K562 (cell line): ENCODE results near the gene SHANK1. TPM values are rescaled to one million over a fixed set of nuclear protein-coding genes. Genes with fewer than 3 reads are reported as not detected.

Experiments used
- CBX8 ChIP-seq: fragments of 200-600 bp; sonication (generic); IDR thresholded peaks from 2 replicates; pipeline ENCODE4 v1.6.1; 2012; ENCODE audit warnings: borderline replicate concordance, mixed run types, low read depth, mild to moderate bottlenecking, moderate library complexity, mixed read lengths, low read length, control low read depth, inconsistent platforms; ENCODE audit not compliant: poor library complexity, severe bottlenecking; ENCODE audit errors: extremely low read depth
- CSDE1 ChIP-seq, 2 experiments: fragments of 450-650 bp; IDR thresholded peaks; 2 replicates each; pipeline ENCODE4 v1.6.1; 2016; ENCODE audit warnings: mild to moderate bottlenecking in 1 of 2
- FOXJ3 ChIP-seq: sonication (generic); formaldehyde crosslinking; IDR thresholded peaks from 2 replicates; pipeline ENCODE4 v1.4.0; 2020; ENCODE audit warnings: mild to moderate bottlenecking, missing genetic modification reagents
- KLF1 ChIP-seq: fragments of 450-650 bp; IDR thresholded peaks from 2 replicates; pipeline ENCODE4 v1.6.1; 2016; ENCODE audit warnings: missing genetic modification characterization, missing compliant biosample characterization
- NR1H2 ChIP-seq: sonication (generic); formaldehyde crosslinking; IDR thresholded peaks from 2 replicates; pipeline ENCODE4 v1.4.0; 2020; ENCODE audit warnings: mild to moderate bottlenecking, missing genetic modification reagents
- PHB2 ChIP-seq: fragments of 450-650 bp; IDR thresholded peaks from 2 replicates; pipeline ENCODE4 v1.6.1; 2017; ENCODE audit warnings: low read depth
- PURB ChIP-seq: sonication (generic); formaldehyde crosslinking; IDR thresholded peaks from 2 replicates; pipeline ENCODE4 v1.9.0; 2021; ENCODE audit warnings: low read depth, mild to moderate bottlenecking, missing genetic modification reagents
- TCFL5 ChIP-seq: fragments of 250-450 bp; sonication (Bioruptor Pico); conservative IDR thresholded peaks from 2 replicates; pipeline ENCODE4 v1.6.1; 2021; ENCODE audit warnings: mild to moderate bottlenecking, moderate library complexity, matching md5 sums
- ZNF507 ChIP-seq: conservative IDR thresholded peaks from 2 replicates; pipeline ENCODE4 v1.6.1; 2017; ENCODE audit warnings: missing genetic modification characterization, missing compliant biosample characterization
- polyA plus RNA-seq, 8 experiments: library from polyadenylated mRNA; depleted of rRNA in 4 of 8; stranded (reverse) in 5 of 8; unstranded in 3 of 8; fragments of >200 nt; fragmentation: Nextera tagmentation in 2 of 8; fragmentation: Illumina TruSeq in 1 of 8; extraction: Ambion mirVana in 2 of 8; extraction: Trizol in 1 of 8; gene quantifications; 2 replicates each; pipeline versions ENCODE4 v1.2.1 to v1.2.3, GENCODE V29; 2011 to 2014; ENCODE audit warnings: inconsistent platforms in 1 of 8, missing spikeins in 1 of 8
- total RNA-seq, 7 experiments: library from RNA; depleted of rRNA in 6 of 7; stranded (reverse); fragments of >200 nt in 6 of 7; fragmentation: Illumina TruSeq in 2 of 7; extraction: Trizol in 2 of 7; gene quantifications; 2 replicates each; pipeline versions ENCODE4 v1.2.1 to v1.2.3, GENCODE V29; 2011 to 2021; ENCODE audit warnings: low replicate concordance in 1 of 7
- TF ChIP-seq, protein P1 (sequence below): IDR thresholded peaks from 2 replicates; pipeline ENCODE4 v1.6.1; 2011; ENCODE audit not compliant: insufficient read length; ENCODE audit errors: extremely low read depth
- TF ChIP-seq, protein P2 (sequence below): fragments of 200-800 bp; sonication (Bioruptor generic); IDR thresholded peaks from 2 replicates; pipeline ENCODE4 v1.6.1; 2016; ENCODE audit warnings: missing genetic modification characterization, missing compliant biosample characterization
- TF ChIP-seq, protein P3 (sequence below): fragments of 450-650 bp; formaldehyde crosslinking; IDR thresholded peaks from 2 replicates; pipeline ENCODE4 v1.4.0; 2020; ENCODE audit warnings: mild to moderate bottlenecking, moderate library complexity
- TF ChIP-seq, protein P4 (sequence below), 2 experiments: fragments of 450-650 bp in 1 of 2; sonication (generic) in 1 of 2; formaldehyde crosslinking in 1 of 2; IDR thresholded peaks in 1 of 2; conservative IDR thresholded peaks in 1 of 2; 2 replicates each; pipeline versions ENCODE4 v1.6.1 to v1.8.1; 2016 to 2023; ENCODE audit warnings: mild to moderate bottlenecking in 2 of 2, moderate library complexity in 2 of 2, inconsistent platforms in 1 of 2, missing genetic modification reagents in 1 of 2

Gene SHANK1
- total and polyA plus RNA-seq, 9 of the 15 experiments (the other 6 are each of a cell fraction or from before 2014, with no cell fraction given), result 0.33 to 1.3 (median 0.55) TPM; not detected in 2

DNA sequence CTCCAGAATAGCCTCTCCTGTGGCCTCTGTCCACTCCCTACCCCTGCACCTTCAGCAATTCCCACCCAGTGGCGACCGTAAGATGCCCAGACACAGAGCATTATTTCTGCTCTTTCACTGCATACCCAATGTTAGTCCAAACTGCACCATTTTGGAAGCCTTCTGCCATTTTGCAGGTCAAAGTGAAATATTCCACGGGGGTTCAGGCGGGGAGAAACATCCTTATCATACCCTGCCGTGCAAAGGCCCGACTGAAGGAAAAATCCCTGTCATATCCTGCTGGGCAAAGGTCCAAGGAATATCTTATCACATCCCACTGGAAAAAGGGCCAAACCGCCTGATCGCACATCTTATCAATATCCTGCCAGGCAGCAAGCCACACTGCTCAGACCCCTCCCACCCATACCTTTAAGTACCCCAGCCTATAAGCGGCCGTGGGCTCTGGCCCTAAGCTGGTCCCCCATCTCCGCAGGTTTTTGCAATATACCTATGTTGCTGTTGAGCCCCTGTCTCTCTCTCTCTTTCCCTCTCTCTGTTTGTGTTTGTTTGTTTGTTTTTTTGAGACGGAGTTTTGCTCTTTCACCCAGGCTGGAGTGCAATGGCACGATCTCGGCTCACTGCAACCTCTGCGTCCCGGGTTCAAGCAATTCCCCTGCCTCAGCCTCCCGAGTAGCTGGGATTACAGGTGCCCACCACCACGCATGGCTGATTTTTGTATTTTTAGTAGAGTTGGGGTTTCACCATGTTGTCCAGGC is 21.8 kb upstream of the SHANK1 start (continued):
- no peak for TF ChIP-seq FOXJ3 (CRISPR knock-in tag)
- no peak for TF ChIP-seq CSDE1 (IDR thresholded peaks at IDR 0.05)
- TF ChIP-seq, protein P1, sequence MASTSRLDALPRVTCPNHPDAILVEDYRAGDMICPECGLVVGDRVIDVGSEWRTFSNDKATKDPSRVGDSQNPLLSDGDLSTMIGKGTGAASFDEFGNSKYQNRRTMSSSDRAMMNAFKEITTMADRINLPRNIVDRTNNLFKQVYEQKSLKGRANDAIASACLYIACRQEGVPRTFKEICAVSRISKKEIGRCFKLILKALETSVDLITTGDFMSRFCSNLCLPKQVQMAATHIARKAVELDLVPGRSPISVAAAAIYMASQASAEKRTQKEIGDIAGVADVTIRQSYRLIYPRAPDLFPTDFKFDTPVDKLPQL, result no peak
- TF ChIP-seq, protein P2, sequence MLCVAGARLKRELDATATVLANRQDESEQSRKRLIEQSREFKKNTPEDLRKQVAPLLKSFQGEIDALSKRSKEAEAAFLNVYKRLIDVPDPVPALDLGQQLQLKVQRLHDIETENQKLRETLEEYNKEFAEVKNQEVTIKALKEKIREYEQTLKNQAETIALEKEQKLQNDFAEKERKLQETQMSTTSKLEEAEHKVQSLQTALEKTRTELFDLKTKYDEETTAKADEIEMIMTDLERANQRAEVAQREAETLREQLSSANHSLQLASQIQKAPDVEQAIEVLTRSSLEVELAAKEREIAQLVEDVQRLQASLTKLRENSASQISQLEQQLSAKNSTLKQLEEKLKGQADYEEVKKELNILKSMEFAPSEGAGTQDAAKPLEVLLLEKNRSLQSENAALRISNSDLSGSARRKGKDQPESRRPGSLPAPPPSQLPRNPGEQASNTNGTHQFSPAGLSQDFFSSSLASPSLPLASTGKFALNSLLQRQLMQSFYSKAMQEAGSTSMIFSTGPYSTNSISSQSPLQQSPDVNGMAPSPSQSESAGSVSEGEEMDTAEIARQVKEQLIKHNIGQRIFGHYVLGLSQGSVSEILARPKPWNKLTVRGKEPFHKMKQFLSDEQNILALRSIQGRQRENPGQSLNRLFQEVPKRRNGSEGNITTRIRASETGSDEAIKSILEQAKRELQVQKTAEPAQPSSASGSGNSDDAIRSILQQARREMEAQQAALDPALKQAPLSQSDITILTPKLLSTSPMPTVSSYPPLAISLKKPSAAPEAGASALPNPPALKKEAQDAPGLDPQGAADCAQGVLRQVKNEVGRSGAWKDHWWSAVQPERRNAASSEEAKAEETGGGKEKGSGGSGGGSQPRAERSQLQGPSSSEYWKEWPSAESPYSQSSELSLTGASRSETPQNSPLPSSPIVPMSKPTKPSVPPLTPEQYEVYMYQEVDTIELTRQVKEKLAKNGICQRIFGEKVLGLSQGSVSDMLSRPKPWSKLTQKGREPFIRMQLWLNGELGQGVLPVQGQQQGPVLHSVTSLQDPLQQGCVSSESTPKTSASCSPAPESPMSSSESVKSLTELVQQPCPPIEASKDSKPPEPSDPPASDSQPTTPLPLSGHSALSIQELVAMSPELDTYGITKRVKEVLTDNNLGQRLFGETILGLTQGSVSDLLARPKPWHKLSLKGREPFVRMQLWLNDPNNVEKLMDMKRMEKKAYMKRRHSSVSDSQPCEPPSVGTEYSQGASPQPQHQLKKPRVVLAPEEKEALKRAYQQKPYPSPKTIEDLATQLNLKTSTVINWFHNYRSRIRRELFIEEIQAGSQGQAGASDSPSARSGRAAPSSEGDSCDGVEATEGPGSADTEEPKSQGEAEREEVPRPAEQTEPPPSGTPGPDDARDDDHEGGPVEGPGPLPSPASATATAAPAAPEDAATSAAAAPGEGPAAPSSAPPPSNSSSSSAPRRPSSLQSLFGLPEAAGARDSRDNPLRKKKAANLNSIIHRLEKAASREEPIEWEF (CRISPR knock-in tag), result no peak
- TF ChIP-seq KLF1 (tag), result no peak
- TF ChIP-seq NR1H2 (CRISPR knock-in tag), result no peak
- TF ChIP-seq PURB (CRISPR knock-in tag), result no peak
- no peak for TF ChIP-seq TCFL5 (CRISPR knock-in tag)
- no peak for TF ChIP-seq ZNF507
- TF ChIP-seq, protein P3, sequence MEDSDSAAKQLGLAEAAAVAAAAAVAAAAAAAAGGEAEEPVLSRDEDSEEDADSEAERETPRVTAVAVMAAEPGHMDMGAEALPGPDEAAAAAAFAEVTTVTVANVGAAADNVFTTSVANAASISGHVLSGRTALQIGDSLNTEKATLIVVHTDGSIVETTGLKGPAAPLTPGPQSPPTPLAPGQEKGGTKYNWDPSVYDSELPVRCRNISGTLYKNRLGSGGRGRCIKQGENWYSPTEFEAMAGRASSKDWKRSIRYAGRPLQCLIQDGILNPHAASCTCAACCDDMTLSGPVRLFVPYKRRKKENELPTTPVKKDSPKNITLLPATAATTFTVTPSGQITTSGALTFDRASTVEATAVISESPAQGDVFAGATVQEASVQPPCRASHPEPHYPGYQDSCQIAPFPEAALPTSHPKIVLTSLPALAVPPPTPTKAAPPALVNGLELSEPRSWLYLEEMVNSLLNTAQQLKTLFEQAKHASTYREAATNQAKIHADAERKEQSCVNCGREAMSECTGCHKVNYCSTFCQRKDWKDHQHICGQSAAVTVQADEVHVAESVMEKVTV (CRISPR knock-in tag), result no peak
- TF ChIP-seq, protein P4, sequence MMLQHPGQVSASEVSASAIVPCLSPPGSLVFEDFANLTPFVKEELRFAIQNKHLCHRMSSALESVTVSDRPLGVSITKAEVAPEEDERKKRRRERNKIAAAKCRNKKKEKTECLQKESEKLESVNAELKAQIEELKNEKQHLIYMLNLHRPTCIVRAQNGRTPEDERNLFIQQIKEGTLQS (IDR thresholded peaks at IDR 0.05), result peak; percentile 11; the same call in 1 of the 2 replicates
- TF ChIP-seq, protein P4 (CRISPR knock-in tag; conservative IDR thresholded peaks at IDR 0.05), result no peak
- TF ChIP-seq PHB2, result no peak
- no peak for TF ChIP-seq CBX8
